WTC11 (cell line): ENCODE measurements around the gene ENTHD1. TPM values are rescaled to one million over a fixed set of nuclear protein-coding genes. Genes with fewer than 3 reads are reported as not detected.
A peak's percentile ranks its signal among the peaks of the same experiment; 100 is the strongest.

Experiments used
- ATAC-seq: fragments of 200-7000 bp; cut with Tn5 transposase; 2 replicates; pipeline ENCODE4 v1.10.0; 2021; ENCODE audit warnings: mild to moderate bottlenecking, moderate library complexity
- Bru-seq: library from RNA; stranded (reverse); fragments of 400-500 nt; gene quantifications from one replicate; lab custom pipeline; 2021; lab: Mats Ljungman, UMichigan
- CTCF ChIA-PET: fragments of 300-600 bp; sonication (Branson Sonifier 250); formaldehyde crosslinking; loops from one replicate; lab custom pipeline; 2021; ENCODE audit warnings: antibody characterized with exemption; lab: Charles Lee
- POLR2A ChIA-PET: fragments of 350-600 bp; sonication (Branson Sonifier 250); formaldehyde crosslinking; loops from one replicate; lab custom pipeline; 2021; ENCODE audit warnings: antibody characterized with exemption; lab: Charles Lee
- DNase-seq: peaks from one replicate; pipeline ENCODE4 v3.0.0; 2021; ENCODE audit warnings: low spot score
- H3K27ac Mint-ChIP-seq: 2 replicates; pipeline ENCODE4 v1.8.0; 2021; ENCODE audit warnings: mixed read lengths
- H3K27me3 Mint-ChIP-seq: 2 replicates; pipeline ENCODE4 v1.8.0; 2021; ENCODE audit warnings: low read depth, mild to moderate bottlenecking, moderate library complexity, mixed read lengths
- H3K36me3 Mint-ChIP-seq: 2 replicates; pipeline ENCODE4 v1.8.0; 2021; ENCODE audit warnings: mixed read lengths
- H3K4me1 Mint-ChIP-seq: 2 replicates; pipeline ENCODE4 v1.8.0; 2022; ENCODE audit warnings: mixed read lengths
- H3K4me3 Mint-ChIP-seq: 2 replicates; pipeline ENCODE4 v1.8.0; 2021; ENCODE audit warnings: mild to moderate bottlenecking, moderate library complexity, mixed read lengths
- H3K9me3 Mint-ChIP-seq: 2 replicates; pipeline ENCODE4 v1.8.0; 2021; ENCODE audit warnings: mixed read lengths
- ATF1 ChIP-seq: sonication (generic); formaldehyde crosslinking; IDR thresholded peaks from 2 replicates; pipeline ENCODE4 v1.8.1; 2023; ENCODE audit warnings: mild to moderate bottlenecking, moderate library complexity, missing genetic modification reagents
- EMX1 ChIP-seq: fragments of 250-450 bp; sonication (Bioruptor Pico); IDR thresholded peaks from 2 replicates; pipeline ENCODE4 v1.8.0; 2021; ENCODE audit warnings: mild to moderate bottlenecking
- GABPB1 ChIP-seq: sonication (generic); formaldehyde crosslinking; IDR thresholded peaks from 2 replicates; pipeline ENCODE4 v1.8.1; 2023; ENCODE audit warnings: mild to moderate bottlenecking, missing genetic modification reagents
- NR3C1 ChIP-seq: sonication (generic); formaldehyde crosslinking; conservative IDR thresholded peaks from 2 replicates; pipeline ENCODE4 v1.8.1; 2023; ENCODE audit warnings: low read depth, mild to moderate bottlenecking, missing genetic modification reagents
- TEAD1 ChIP-seq: sonication (generic); formaldehyde crosslinking; IDR thresholded peaks from 2 replicates; pipeline ENCODE4 v1.8.0; 2022; ENCODE audit warnings: mild to moderate bottlenecking, missing genetic modification reagents
- ZNF121 ChIP-seq: sonication (generic); formaldehyde crosslinking; IDR thresholded peaks from 2 replicates; pipeline ENCODE4 v1.8.0; 2023; ENCODE audit warnings: missing genetic modification reagents
- ZNF219 ChIP-seq: sonication (generic); formaldehyde crosslinking; IDR thresholded peaks from 2 replicates; pipeline ENCODE4 v1.8.0; 2023; ENCODE audit warnings: missing genetic modification reagents, mild to moderate bottlenecking, borderline replicate concordance
- long read RNA-seq, 3 experiments: library from RNA in 1 of 3; library from capped mRNA in 1 of 3; library from polyadenylated mRNA in 1 of 3; unstranded in 2 of 3; stranded (forward) in 1 of 3; transcript quantifications; one replicate each; pipeline ENCODE4 v2.0.0, GENCODE V29; 2021
- total RNA-seq: library from RNA; stranded (reverse); gene quantifications from 3 replicates; pipeline ENCODE4 v1.2.3, GENCODE V29; 2021
- TF ChIP-seq, protein P1 (sequence below): sonication (generic); formaldehyde crosslinking; IDR thresholded peaks from 2 replicates; pipeline ENCODE4 v1.8.1; 2023; ENCODE audit warnings: mild to moderate bottlenecking, moderate library complexity, missing genetic modification reagents
- TF ChIP-seq, protein P2 (sequence below): fragments of 250-450 bp; sonication (Bioruptor Pico); IDR thresholded peaks from 2 replicates; pipeline ENCODE4 v1.9.0; 2021; ENCODE audit warnings: mild to moderate bottlenecking
- TF ChIP-seq, protein P3 (sequence below): fragments of 200-600 bp; IDR thresholded peaks from 2 replicates; pipeline ENCODE4 v1.8.0; 2022; ENCODE audit warnings: antibody characterized with exemption
- TF ChIP-seq, protein P4 (sequence below): fragments of 250-450 bp; sonication (Bioruptor Pico); IDR thresholded peaks from 2 replicates; pipeline ENCODE4 v1.9.0; 2021; ENCODE audit warnings: moderate library complexity, mild to moderate bottlenecking, inconsistent platforms, borderline replicate concordance

Gene ENTHD1, protein sequence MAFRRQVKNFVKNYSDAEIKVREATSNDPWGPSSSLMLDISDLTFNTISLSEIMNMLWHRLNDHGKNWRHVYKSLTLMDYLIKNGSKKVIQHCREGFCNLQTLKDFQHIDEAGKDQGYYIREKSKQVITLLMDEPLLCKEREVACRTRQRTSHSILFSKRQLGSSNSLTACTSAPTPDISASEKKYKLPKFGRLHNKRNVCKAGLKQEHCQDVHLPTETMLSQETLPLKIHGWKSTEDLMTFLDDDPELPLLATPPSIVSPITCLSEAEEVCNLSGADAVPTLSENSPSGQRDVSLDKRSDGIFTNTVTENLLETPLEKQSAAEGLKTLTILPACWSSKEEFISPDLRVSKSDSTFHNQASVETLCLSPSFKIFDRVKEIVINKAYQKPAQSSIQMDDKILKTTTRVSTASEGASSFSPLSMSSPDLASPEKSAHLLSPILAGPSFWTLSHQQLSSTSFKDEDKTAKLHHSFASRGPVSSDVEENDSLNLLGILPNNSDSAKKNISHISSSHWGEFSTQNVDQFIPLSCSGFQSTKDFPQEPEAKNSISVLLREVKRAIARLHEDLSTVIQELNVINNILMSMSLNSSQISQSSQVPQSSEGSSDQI
- total RNA-seq, result not detected in 3 replicates
- percentile 0 among the genes with signal in this experiment for Bru-seq, nascent RNA
- long read RNA-seq, experiment 1, result 0 reads
- long read RNA-seq, experiment 2, result 0 reads
- long read RNA-seq, experiment 3, result 0 reads

DNA sequence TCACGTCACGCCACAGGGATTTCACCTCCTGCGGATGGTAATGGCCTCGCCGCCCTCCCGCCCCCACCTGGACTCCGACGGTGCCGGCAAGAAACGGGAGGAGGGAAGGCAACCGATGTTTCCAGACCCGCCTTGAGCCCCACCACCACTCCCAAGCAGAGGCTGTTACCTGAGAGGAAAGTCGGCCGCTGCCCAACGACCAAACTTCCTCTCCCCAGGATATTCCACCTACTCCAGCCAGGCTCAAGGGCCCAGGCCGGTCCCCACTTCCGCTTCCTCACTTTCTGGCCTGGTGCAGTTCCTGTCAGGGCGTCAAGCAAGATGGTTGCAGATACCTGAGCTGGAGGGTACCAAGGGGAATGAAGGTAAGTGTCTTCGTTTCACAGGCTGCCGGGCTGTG lies at the start of gene ENTHD1:
ENTHD1 (minus strand) TSS at position 235 of the 400 bp plus-strand sequence. CDS start 6,012 bp downstream, outside the sequence.
- Mint-ChIP-seq H3K4me3 (no peak within 1 kb of the TSS), H3K9me3 (no peaks in the 10 kb centered on the region), H3K36me3 (no peaks in the 10 kb centered on the region), H3K27ac (no peak within 1 kb of the TSS), H3K27me3 (peaks cover 4% of the 10 kb centered on the region; the same call in 1 of the 2 replicates), H3K4me1 (peaks cover 7% of the 10 kb centered on the region)
- TF ChIP-seq, protein P1, sequence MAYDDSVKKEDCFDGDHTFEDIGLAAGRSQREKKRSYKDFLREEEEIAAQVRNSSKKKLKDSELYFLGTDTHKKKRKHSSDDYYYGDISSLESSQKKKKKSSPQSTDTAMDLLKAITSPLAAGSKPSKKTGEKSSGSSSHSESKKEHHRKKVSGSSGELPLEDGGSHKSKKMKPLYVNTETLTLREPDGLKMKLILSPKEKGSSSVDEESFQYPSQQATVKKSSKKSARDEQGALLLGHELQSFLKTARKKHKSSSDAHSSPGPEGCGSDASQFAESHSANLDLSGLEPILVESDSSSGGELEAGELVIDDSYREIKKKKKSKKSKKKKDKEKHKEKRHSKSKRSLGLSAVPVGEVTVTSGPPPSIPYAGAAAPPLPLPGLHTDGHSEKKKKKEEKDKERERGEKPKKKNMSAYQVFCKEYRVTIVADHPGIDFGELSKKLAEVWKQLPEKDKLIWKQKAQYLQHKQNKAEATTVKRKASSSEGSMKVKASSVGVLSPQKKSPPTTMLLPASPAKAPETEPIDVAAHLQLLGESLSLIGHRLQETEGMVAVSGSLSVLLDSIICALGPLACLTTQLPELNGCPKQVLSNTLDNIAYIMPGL (CRISPR knock-in tag), result no peak
- TF ChIP-seq EMX1 (no peak), NR3C1 (CRISPR knock-in tag) (no peak), ZNF219 (CRISPR knock-in tag) (no peak), GABPB1 (CRISPR knock-in tag) (no peak)
- TF ChIP-seq, protein P2, sequence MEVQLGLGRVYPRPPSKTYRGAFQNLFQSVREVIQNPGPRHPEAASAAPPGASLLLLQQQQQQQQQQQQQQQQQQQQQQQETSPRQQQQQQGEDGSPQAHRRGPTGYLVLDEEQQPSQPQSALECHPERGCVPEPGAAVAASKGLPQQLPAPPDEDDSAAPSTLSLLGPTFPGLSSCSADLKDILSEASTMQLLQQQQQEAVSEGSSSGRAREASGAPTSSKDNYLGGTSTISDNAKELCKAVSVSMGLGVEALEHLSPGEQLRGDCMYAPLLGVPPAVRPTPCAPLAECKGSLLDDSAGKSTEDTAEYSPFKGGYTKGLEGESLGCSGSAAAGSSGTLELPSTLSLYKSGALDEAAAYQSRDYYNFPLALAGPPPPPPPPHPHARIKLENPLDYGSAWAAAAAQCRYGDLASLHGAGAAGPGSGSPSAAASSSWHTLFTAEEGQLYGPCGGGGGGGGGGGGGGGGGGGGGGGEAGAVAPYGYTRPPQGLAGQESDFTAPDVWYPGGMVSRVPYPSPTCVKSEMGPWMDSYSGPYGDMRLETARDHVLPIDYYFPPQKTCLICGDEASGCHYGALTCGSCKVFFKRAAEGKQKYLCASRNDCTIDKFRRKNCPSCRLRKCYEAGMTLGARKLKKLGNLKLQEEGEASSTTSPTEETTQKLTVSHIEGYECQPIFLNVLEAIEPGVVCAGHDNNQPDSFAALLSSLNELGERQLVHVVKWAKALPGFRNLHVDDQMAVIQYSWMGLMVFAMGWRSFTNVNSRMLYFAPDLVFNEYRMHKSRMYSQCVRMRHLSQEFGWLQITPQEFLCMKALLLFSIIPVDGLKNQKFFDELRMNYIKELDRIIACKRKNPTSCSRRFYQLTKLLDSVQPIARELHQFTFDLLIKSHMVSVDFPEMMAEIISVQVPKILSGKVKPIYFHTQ (CRISPR knock-in tag), result no peak
- DNase-seq (peak; percentile 24), ATAC-seq (peak; percentile 59)
- ChIA-PET CTCF (interaction anchor here (1.3 kb wide), 1 partner anchor 131 kb away, joined by 4 read pairs; no protein-coding TSS in a partner anchor), POLR2A (no interaction called here)

DNA sequence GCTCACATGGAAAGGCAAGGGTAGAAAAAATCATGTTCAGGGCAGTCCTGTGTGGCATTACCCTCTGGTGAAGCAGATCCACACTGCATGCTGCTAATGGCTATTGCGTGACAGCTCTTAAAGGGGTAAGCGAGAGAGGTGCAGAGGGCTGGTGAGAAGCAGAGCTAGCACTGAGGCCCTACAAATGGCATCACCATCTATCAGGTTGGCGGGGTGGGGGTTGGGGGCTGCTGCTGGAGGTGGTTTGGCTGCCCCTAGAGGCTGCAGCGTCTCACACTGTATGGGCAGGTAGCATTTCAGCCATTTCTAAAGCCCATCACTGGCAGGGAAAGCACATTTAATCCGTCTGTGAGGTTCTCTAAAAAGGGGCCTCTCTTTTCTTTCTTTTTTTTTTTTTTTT lies 49.8 kb upstream of the ENTHD1 start:
- TF ChIP-seq ZNF121 (CRISPR knock-in tag), result no peak
- TF ChIP-seq, protein P3, sequence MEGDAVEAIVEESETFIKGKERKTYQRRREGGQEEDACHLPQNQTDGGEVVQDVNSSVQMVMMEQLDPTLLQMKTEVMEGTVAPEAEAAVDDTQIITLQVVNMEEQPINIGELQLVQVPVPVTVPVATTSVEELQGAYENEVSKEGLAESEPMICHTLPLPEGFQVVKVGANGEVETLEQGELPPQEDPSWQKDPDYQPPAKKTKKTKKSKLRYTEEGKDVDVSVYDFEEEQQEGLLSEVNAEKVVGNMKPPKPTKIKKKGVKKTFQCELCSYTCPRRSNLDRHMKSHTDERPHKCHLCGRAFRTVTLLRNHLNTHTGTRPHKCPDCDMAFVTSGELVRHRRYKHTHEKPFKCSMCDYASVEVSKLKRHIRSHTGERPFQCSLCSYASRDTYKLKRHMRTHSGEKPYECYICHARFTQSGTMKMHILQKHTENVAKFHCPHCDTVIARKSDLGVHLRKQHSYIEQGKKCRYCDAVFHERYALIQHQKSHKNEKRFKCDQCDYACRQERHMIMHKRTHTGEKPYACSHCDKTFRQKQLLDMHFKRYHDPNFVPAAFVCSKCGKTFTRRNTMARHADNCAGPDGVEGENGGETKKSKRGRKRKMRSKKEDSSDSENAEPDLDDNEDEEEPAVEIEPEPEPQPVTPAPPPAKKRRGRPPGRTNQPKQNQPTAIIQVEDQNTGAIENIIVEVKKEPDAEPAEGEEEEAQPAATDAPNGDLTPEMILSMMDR, result 0 out of 2 replicates have a peak, but pooled peaks have one; percentile 13
- TF ChIP-seq, all 79 proteins: peak for 1
- Mint-ChIP-seq H3K36me3 (no peaks in the 10 kb centered on the region), H3K9me3 (no peaks in the 10 kb centered on the region), H3K27ac (no peak overlapping the region), H3K27me3 (no peaks in the 10 kb centered on the region), H3K4me1 (peaks cover 80% of the 10 kb centered on the region), H3K4me3 (no peak overlapping the region)
- ATAC-seq (peak; percentile 84), DNase-seq (peak; percentile 70)
- ChIA-PET POLR2A (interaction anchor here (0.7 kb wide), 1 partner anchor 101 kb away, joined by 3 read pairs; no protein-coding TSS in a partner anchor), CTCF (interaction anchor here (0.6 to 5.1 kb wide), 28 partner anchors 9 to 408 kb away, joined by 3 to 68 read pairs (median 4); partner anchors contain the start of gene ADSL)

DNA sequence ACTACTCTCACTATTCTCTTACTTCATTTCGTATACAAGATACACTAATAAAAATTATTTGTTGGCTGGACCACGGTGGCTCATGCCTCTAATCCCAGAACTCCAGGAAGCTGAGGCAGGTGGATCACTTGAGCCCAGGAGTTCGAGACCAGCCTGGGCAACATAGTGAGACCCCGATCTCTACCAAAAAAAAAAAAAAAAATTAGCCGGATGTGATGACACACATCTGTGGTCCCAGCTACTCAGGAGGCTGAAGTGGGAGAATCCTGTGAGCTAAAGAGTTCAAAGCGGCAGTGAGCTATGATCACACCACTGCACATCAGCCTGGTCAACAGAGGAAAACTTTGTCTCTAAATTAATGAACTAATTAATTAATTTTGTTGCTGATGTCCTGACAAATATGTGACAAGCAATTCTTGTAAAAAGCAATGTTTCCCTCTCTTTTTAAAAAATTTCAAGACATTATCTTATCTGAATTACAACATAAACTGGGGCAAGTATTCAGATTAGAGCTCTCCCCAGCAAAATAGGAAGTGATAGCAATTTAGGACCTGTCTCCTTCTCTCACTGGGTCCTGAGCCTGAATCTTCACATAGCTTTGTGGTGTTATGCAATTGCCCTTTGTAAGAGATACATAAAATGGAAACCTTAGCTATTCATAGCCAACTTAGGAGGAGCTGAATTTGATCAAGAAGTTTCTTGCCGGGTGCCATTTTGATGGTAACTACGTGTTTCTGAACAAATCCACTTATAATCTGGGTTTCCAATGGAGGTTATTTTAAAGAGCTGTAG lies 49.1 kb upstream of the ENTHD1 start:
- no peaks in the 10 kb centered on the region for H3K27me3 Mint-ChIP-seq
- no peaks in the 10 kb centered on the region for H3K36me3 Mint-ChIP-seq
- DNase-seq (no peak), ATAC-seq (no peak)
- H3K4me1 Mint-ChIP-seq, result peaks cover 87% of the 10 kb centered on the region
- no peak overlapping the region for H3K4me3 Mint-ChIP-seq
- ChIA-PET CTCF (interaction anchor here (0.6 to 5.1 kb wide), 25 partner anchors 9 to 407 kb away, joined by 3 to 68 read pairs (median 4); partner anchors contain the start of genes ADSL and TMA7B), POLR2A (no interaction called here)
- no peaks in the 10 kb centered on the region for H3K9me3 Mint-ChIP-seq
- H3K27ac Mint-ChIP-seq, result peak overlapping the region; percentile 30; the same call in 1 of the 2 replicates
- TF ChIP-seq, protein P1 (CRISPR knock-in tag), result no peak
- TF ChIP-seq ZNF121 (CRISPR knock-in tag) (peak; percentile 79; the same call in 1 of the 2 replicates), ATF1 (CRISPR knock-in tag) (no peak), TEAD1 (no peak)
- TF ChIP-seq, protein P4, sequence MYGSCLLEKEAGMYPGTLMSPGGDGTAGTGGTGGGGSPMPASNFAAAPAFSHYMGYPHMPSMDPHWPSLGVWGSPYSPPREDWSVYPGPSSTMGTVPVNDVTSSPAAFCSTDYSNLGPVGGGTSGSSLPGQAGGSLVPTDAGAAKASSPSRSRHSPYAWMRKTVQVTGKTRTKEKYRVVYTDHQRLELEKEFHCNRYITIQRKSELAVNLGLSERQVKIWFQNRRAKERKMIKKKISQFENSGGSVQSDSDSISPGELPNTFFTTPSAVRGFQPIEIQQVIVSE (CRISPR knock-in tag), result no peak
